ENCODE measurements around the gene OSBPL2.

GRCh38 chr20:62307226-62308101 is 69.1 kb downstream of the OSBPL2 start:
- TF ChIP-seq CTCF (IDR thresholded peaks at IDR 0.05) (no peak), POLR2A (IDR thresholded peaks at IDR 0.05) (no peak)
